Measurements from ENCODE around the gene EDAR. TPM values are rescaled to one million over a fixed set of nuclear protein-coding genes. Genes with fewer than 3 reads are reported as not detected.

Gene EDAR
- polyA plus RNA-seq, 1 donor (not counting 4 experiments of a cell fraction or from before 2014, with no cell fraction given) = 0.21 TPM

DNA sequence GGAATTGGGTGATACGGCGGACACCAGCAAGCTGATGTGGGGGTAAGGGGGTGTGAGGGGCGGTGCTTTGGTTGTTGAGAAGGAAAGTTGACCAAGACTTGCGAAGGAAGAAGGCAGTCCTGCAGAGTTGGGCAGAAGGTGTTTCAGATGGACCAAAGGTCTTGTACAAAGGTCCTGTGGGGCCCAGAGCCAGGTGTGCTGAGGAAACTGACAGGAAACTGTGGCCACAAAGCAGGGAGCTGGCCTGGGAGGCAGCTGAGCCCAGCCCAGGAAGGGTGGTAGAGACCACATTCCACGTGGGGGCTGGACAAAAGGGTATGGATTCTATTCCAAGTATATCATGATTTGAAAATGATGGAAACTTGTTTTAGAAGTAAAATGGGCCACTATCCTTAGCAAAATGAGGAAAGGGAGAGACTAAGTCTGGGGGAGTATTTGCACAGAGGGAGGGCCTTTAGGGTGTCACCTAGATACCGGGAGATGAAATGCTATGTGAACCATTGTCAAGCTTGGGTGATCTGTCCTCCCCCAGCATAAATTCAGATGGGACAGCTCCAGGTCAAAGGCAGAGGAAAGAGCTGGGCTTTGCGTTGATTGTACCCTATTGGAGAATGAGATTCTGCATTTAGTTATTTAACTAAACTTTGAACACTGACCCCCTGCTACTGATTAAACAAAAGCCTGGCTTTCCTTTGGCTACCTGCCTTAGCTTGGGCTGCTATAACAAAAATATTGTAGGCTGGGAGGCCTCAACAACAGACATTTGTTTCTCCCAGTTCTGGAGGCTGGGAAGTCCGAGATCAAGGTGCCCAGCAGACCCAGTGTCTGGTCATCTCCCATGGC, 4.3 kb upstream of the EDAR start:
- Histone ChIP-seq H3K4me1 (ENCODE audit: control insufficient read depth, extremely low read depth, insufficient read depth, low read length) (peaks cover 12% of the 10 kb centered on the region), H4K20me1 (ENCODE audit: control insufficient read depth, extremely low read depth, insufficient read depth, low read length) (no peaks in the 10 kb centered on the region), H3K79me2 (ENCODE audit: control insufficient read depth, insufficient read depth, low read length) (no peaks in the 10 kb centered on the region), H3K9ac (ENCODE audit: control insufficient read depth, extremely low read depth, insufficient read depth, low read length) (no peak overlapping the region), H3K27ac (ENCODE audit: control insufficient read depth, insufficient read depth, low read length) (no peak overlapping the region), H3K4me2 (ENCODE audit: control insufficient read depth, extremely low read depth, insufficient read depth, low read depth, low read length) (no peak overlapping the region), H3K9me3 (ENCODE audit: control insufficient read depth, low read depth, low read length) (no peaks in the 10 kb centered on the region), H3K4me3 (ENCODE audit: control insufficient read depth in 2 of 3, extremely low read depth in 1 of 3, insufficient read depth in 2 of 3, low read depth in 1 of 3, low read length in 3 of 3) (no peak overlapping the region), H3K9me1 (ENCODE audit: control insufficient read depth, extremely low read depth, insufficient read depth, low read length) (no peaks in the 10 kb centered on the region), H2AFZ (ENCODE audit: control insufficient read depth, low read length) (no peak overlapping the region), H3K27me3 (ENCODE audit: control insufficient read depth, extremely low read depth, insufficient read depth, low read length) (peaks cover 3% of the 10 kb centered on the region), H3K36me3 (ENCODE audit: control insufficient read depth in 2 of 2, extremely low read depth in 1 of 2, insufficient read depth in 2 of 2, low read length in 2 of 2) (no peaks in the 10 kb centered on the region)
- no peak for TF ChIP-seq EZH2 (IDR thresholded peaks at IDR 0.05; ENCODE audit: low read length)
- TF ChIP-seq, protein P1, sequence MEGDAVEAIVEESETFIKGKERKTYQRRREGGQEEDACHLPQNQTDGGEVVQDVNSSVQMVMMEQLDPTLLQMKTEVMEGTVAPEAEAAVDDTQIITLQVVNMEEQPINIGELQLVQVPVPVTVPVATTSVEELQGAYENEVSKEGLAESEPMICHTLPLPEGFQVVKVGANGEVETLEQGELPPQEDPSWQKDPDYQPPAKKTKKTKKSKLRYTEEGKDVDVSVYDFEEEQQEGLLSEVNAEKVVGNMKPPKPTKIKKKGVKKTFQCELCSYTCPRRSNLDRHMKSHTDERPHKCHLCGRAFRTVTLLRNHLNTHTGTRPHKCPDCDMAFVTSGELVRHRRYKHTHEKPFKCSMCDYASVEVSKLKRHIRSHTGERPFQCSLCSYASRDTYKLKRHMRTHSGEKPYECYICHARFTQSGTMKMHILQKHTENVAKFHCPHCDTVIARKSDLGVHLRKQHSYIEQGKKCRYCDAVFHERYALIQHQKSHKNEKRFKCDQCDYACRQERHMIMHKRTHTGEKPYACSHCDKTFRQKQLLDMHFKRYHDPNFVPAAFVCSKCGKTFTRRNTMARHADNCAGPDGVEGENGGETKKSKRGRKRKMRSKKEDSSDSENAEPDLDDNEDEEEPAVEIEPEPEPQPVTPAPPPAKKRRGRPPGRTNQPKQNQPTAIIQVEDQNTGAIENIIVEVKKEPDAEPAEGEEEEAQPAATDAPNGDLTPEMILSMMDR (optimal IDR thresholded peaks at IDR 0.05 in 1 of 3, IDR thresholded peaks at IDR 0.05 in 1 of 3, conservative IDR thresholded peaks at IDR 0.05 in 1 of 3; ENCODE audit: extremely low read depth in 1 of 3, insufficient read depth in 2 of 3, low read length in 3 of 3) = no peak
- dilution Hi-C loops (cut with MboI; ENCODE audit: extremely low pct_ligation_motif_present, low sequenced_read_pairs) = no loop called here
- DNase-seq (ENCODE audit: low read depth, low spot score) (no peak), FAIRE-seq (no peak)

GRCh38 chr2:108988076-108988795, 784 bp downstream of the EDAR start:
- H3K9ac ChIP-seq (ENCODE audit: control insufficient read depth, extremely low read depth, insufficient read depth, low read length) = peak overlapping the region; percentile 45
- no peaks in the 10 kb centered on the region for H3K9me3 ChIP-seq (ENCODE audit: control insufficient read depth, low read depth, low read length)
- DNase-seq (ENCODE audit: low read depth, low spot score) (no peak), FAIRE-seq (peak; percentile 32)
- peak overlapping the region; percentile 87 for H3K4me2 ChIP-seq (ENCODE audit: control insufficient read depth, extremely low read depth, insufficient read depth, low read depth, low read length)
- dilution Hi-C loops (cut with MboI; ENCODE audit: extremely low pct_ligation_motif_present, low sequenced_read_pairs) = no loop called here
- TF ChIP-seq, protein P1 (optimal IDR thresholded peaks at IDR 0.05 in 1 of 3, IDR thresholded peaks at IDR 0.05 in 1 of 3, conservative IDR thresholded peaks at IDR 0.05 in 1 of 3; ENCODE audit: extremely low read depth in 1 of 3, insufficient read depth in 2 of 3, low read length in 3 of 3) = no peak
- TF ChIP-seq EZH2 (IDR thresholded peaks at IDR 0.05; ENCODE audit: low read length) = no peak
- no peaks in the 10 kb centered on the region for H3K36me3 ChIP-seq (ENCODE audit: control insufficient read depth in 2 of 2, extremely low read depth in 1 of 2, insufficient read depth in 2 of 2, low read length in 2 of 2)
- H3K27me3 ChIP-seq (ENCODE audit: control insufficient read depth, extremely low read depth, insufficient read depth, low read length) = peaks cover 8% of the 10 kb centered on the region
- no peak overlapping the region for H3K27ac ChIP-seq (ENCODE audit: control insufficient read depth, insufficient read depth, low read length)
- peak overlapping the region; percentile 27 for H2AFZ ChIP-seq (ENCODE audit: control insufficient read depth, low read length)
- no peaks in the 10 kb centered on the region for H3K9me1 ChIP-seq (ENCODE audit: control insufficient read depth, extremely low read depth, insufficient read depth, low read length)
- H3K4me1 ChIP-seq (ENCODE audit: control insufficient read depth, extremely low read depth, insufficient read depth, low read length) = peaks cover 16% of the 10 kb centered on the region
- no peaks in the 10 kb centered on the region for H3K79me2 ChIP-seq (ENCODE audit: control insufficient read depth, insufficient read depth, low read length)
- no peaks in the 10 kb centered on the region for H4K20me1 ChIP-seq (ENCODE audit: control insufficient read depth, extremely low read depth, insufficient read depth, low read length)
- H3K4me3 ChIP-seq (ENCODE audit: control insufficient read depth in 2 of 3, extremely low read depth in 1 of 3, insufficient read depth in 2 of 3, low read depth in 1 of 3, low read length in 3 of 3) = peak overlapping the region; percentile 20 to 74 (median 40)
